HepG2 (cell line): ENCODE results near the gene GUCA1A.

ENCODE experiments used
- CCDC6 ChIP-seq: sonication (generic); formaldehyde crosslinking; IDR thresholded peaks from 2 replicates; pipeline ENCODE4 v1.8.1; 2022; ENCODE audit warnings: mild to moderate bottlenecking, missing genetic modification reagents, moderate library complexity
- CEBPB ChIP-seq: IDR thresholded peaks from 2 replicates; pipeline ENCODE4 v1.6.1; 2011; ENCODE audit warnings: low read depth, low read length, improper control_type of control experiment, borderline replicate concordance
- CTCF ChIP-seq: sonication (generic); formaldehyde crosslinking; IDR thresholded peaks from 2 replicates; pipeline ENCODE4 v1.5.0; 2020; ENCODE audit warnings: mild to moderate bottlenecking, missing genetic modification reagents, moderate library complexity
- RAD21 ChIP-seq: fragments of 450-650 bp; formaldehyde crosslinking; IDR thresholded peaks from 2 replicates; pipeline ENCODE4 v1.5.0; 2020; ENCODE audit warnings: mild to moderate bottlenecking
- RBM22 ChIP-seq: fragments of 200-400 bp; formaldehyde crosslinking; optimal IDR thresholded peaks from 2 replicates; pipeline ENCODE3; 2017; ENCODE audit warnings: mild to moderate bottlenecking, low read length, moderate library complexity
- SIN3A ChIP-seq: IDR thresholded peaks from 2 replicates; pipeline ENCODE4 v1.6.1; 2011; ENCODE audit warnings: low read depth, mild to moderate bottlenecking, control low read depth, low read length, borderline replicate concordance
- SRF ChIP-seq: IDR thresholded peaks from 2 replicates; pipeline ENCODE4 v1.6.1; 2011; ENCODE audit warnings: mild to moderate bottlenecking, low read depth, low read length, moderate library complexity
- ZNF770 ChIP-seq: sonication (generic); formaldehyde crosslinking; IDR thresholded peaks from 2 replicates; pipeline ENCODE4 v1.5.0; 2020; ENCODE audit warnings: mild to moderate bottlenecking, missing genetic modification reagents
- ZNF777 ChIP-seq: sonication (generic); formaldehyde crosslinking; IDR thresholded peaks from 2 replicates; pipeline ENCODE4 v1.4.0; 2020; ENCODE audit warnings: missing genetic modification reagents

DNA sequence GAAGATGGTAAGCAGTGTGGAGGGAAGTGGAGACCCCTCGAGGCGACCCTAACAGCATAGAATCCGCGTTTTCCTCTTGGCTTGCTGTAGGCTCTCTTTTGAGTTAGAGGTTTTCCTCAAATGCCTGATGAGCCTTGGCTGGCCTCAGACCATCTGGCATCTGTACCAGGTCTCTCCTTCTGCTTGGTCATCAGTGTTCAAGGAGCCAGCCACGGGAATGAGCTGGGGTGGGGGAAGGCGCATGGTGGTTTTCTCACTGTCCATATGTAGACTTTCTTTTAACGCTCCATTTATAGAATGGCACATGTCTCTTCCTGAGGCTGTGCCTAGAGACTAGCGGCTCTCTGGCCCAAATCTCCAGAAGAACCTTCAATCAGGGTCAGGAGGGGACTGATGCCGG, 8.1 kb upstream of the GUCA1A start:
- TF ChIP-seq SIN3A: no peak
- TF ChIP-seq ZNF777: no peak
- TF ChIP-seq ZNF770 (CRISPR knock-in tag): no peak
- no peak for TF ChIP-seq SRF
- TF ChIP-seq RBM22: no peak
- TF ChIP-seq CCDC6: no peak
- TF ChIP-seq RAD21: no peak
- TF ChIP-seq CEBPB: no peak
- no peak for TF ChIP-seq CTCF (CRISPR knock-in tag)
